ENCODE data around the gene MRPS17.

The MRPS17 gene

GRCh38 chr7:55970561-55970960, 18.9 kb downstream of the MRPS17 start:
- no peak for DNase-seq (ENCODE audit: extremely low read depth in 1 of 2, low read depth in 1 of 2)

GRCh38 chr7:55970978-55971377, 19.3 kb downstream of the MRPS17 start:
- no peak for DNase-seq (ENCODE audit: extremely low read depth in 1 of 2, low read depth in 1 of 2)

- no peak for DNase-seq (ENCODE audit: extremely low read depth in 1 of 2, low read depth in 1 of 2)
Observed at GRCh38 chr7:55973747-55974250, 22.1 kb downstream of the MRPS17 start.

- DNase-seq (ENCODE audit: extremely low read depth in 1 of 2, low read depth in 1 of 2) = no peak
Observed at GRCh38 chr7:55975988-55976633, 24.4 kb downstream of the MRPS17 start.

GRCh38 chr7:55977831-55978230, 26.2 kb downstream of the MRPS17 start:
- DNase-seq (ENCODE audit: extremely low read depth in 1 of 2, low read depth in 1 of 2) = no peak

GRCh38 chr7:55980266-55980665, 28.6 kb downstream of the MRPS17 start:
- no peak for DNase-seq (ENCODE audit: extremely low read depth in 1 of 2, low read depth in 1 of 2)

- DNase-seq (ENCODE audit: extremely low read depth in 1 of 2, low read depth in 1 of 2) = no peak
Observed at GRCh38 chr7:55983537-55983936, 31.9 kb downstream of the MRPS17 start.

- DNase-seq (ENCODE audit: extremely low read depth in 1 of 2, low read depth in 1 of 2) = no peak
Observed at GRCh38 chr7:55992346-55992745, 40.7 kb downstream of the MRPS17 start.

GRCh38 chr7:55996856-55997500, 45.3 kb downstream of the MRPS17 start:
- DNase-seq (ENCODE audit: extremely low read depth in 1 of 2, low read depth in 1 of 2) = no peak

- no peak for DNase-seq (ENCODE audit: extremely low read depth in 1 of 2, low read depth in 1 of 2)
Observed at GRCh38 chr7:56003749-56004148, 52.1 kb downstream of the MRPS17 start.
